PFSK-1 (cell line): ENCODE results near the gene ID4.

Experiments used
- FOXP2 ChIP-seq: optimal IDR thresholded peaks from 2 replicates; pipeline ENCODE3; 2011; ENCODE audit warnings: borderline replicate concordance, control low read depth, inconsistent platforms; ENCODE audit not compliant: insufficient read depth; ENCODE audit errors: extremely low read length, extremely low read depth
- POLR2AphosphoS5 ChIP-seq: IDR thresholded peaks from 2 replicates; pipeline ENCODE4 v1.6.1; 2012; ENCODE audit warnings: low read depth, mild to moderate bottlenecking, control low read depth, low read length, moderate library complexity
- SIN3A ChIP-seq: IDR thresholded peaks from 2 replicates; pipeline ENCODE4 v1.6.1; 2012; ENCODE audit warnings: mild to moderate bottlenecking, low read length, moderate library complexity, borderline replicate concordance; ENCODE audit not compliant: insufficient read depth
- TAF1 ChIP-seq: IDR thresholded peaks from 2 replicates; pipeline ENCODE4 v1.6.1; 2012; ENCODE audit warnings: low read length, control low read depth, borderline replicate concordance; ENCODE audit not compliant: insufficient read depth
- TF ChIP-seq, protein P1 (sequence below), 2 experiments: IDR thresholded peaks; 2 replicates each; pipeline versions ENCODE4 v1.6.1 to v1.8.0; 2011 to 2012; ENCODE audit warnings: low read depth in 2 of 2, low read length in 2 of 2, control low read depth in 1 of 2, inconsistent platforms in 1 of 2, mild to moderate bottlenecking in 1 of 2, moderate library complexity in 1 of 2; ENCODE audit not compliant: insufficient read depth in 1 of 2

Gene ID4

DNA sequence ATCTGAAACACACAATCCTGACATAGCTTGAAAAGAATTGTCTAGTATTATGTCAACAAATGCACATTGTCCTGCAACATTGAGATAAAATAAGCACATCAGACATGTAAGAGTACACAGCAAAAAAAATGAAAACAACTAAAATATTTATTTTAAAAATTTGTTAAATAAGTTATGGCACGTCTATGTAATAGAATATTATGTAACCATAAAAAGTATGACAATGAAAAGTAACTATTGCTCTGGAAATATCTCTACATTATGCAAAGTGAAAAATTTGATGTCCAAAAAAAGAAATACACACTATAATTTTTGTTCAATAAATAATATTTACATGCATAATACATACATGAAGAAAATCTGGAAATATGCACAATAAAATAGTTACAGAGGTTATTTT, 9.3 kb upstream of the ID4 start:
- no peak for TF ChIP-seq FOXP2
- no peak for TF ChIP-seq SIN3A
- TF ChIP-seq, protein P1, sequence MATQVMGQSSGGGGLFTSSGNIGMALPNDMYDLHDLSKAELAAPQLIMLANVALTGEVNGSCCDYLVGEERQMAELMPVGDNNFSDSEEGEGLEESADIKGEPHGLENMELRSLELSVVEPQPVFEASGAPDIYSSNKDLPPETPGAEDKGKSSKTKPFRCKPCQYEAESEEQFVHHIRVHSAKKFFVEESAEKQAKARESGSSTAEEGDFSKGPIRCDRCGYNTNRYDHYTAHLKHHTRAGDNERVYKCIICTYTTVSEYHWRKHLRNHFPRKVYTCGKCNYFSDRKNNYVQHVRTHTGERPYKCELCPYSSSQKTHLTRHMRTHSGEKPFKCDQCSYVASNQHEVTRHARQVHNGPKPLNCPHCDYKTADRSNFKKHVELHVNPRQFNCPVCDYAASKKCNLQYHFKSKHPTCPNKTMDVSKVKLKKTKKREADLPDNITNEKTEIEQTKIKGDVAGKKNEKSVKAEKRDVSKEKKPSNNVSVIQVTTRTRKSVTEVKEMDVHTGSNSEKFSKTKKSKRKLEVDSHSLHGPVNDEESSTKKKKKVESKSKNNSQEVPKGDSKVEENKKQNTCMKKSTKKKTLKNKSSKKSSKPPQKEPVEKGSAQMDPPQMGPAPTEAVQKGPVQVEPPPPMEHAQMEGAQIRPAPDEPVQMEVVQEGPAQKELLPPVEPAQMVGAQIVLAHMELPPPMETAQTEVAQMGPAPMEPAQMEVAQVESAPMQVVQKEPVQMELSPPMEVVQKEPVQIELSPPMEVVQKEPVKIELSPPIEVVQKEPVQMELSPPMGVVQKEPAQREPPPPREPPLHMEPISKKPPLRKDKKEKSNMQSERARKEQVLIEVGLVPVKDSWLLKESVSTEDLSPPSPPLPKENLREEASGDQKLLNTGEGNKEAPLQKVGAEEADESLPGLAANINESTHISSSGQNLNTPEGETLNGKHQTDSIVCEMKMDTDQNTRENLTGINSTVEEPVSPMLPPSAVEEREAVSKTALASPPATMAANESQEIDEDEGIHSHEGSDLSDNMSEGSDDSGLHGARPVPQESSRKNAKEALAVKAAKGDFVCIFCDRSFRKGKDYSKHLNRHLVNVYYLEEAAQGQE (IDR thresholded peaks at IDR 0.05; ENCODE audit: insufficient read depth in 1 of 2, low read depth in 2 of 2, low read length in 2 of 2), result no peak
- no peak for TF ChIP-seq TAF1
- TF ChIP-seq POLR2AphosphoS5, result no peak

DNA sequence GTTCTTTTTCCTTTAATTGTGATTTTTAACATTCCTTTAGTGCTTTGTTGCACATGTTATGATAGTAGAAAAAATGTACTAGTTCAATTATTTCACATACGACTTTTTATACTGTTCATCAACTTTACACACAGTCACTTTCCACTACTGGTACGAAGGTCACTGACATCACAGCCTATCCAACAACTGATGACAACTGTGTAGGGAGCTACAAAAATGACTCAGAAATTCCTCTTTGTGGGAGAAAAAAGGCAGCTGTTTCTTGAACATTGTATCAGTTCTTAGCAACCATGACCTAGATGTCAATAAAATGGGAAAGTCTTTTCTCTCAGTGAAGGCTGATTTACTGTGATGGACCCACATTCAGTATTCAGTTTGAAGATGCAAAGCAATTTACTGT, 7.0 kb upstream of the ID4 start:
- TF ChIP-seq TAF1, result no peak
- no peak for TF ChIP-seq SIN3A

DNA sequence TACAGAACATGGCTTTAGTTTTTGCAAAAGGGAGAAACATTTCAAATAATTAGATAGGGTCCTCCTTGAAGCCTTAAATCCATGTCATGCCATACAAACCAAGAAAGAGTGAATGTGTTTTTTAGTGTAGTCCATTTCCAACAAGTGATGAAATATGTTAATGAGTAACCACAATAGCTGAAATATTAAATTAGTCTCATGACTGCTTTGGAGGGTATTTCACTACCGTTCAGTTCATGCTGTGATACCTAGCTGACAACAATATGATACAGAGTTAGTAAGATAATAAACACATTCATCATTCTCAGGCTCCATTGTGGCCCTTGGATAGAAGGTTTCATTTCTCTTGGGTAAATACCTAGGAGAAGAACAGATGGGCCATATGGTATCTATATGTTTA, 5.8 kb upstream of the ID4 start:
- TF ChIP-seq POLR2AphosphoS5 (no peak), TAF1 (no peak), SIN3A (no peak), FOXP2 (no peak)
- TF ChIP-seq, protein P1 (IDR thresholded peaks at IDR 0.05; ENCODE audit: insufficient read depth in 1 of 2, low read depth in 2 of 2, low read length in 2 of 2), result no peak

DNA sequence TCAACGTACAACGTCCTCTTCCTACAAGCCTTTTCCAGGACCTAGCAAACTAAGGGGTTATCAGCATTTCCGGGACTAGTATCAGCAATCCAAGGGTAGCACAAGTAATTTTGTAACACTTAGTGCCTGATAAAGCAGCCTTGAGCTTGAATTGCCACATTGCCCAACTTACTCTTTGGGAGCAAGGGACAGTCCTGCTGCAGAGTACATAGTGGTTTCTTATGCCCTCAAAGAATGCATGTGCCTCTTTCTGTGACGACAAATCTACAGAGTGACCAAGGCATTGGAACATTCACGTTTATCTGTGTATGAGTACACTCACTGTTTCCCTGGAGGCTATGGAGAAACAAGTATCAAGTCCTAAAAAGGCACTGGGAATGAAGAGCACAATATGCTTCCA, 3.2 kb upstream of the ID4 start:
- TF ChIP-seq TAF1 (no peak), POLR2AphosphoS5 (no peak), SIN3A (no peak), FOXP2 (no peak)
- TF ChIP-seq, protein P1 (IDR thresholded peaks at IDR 0.05; ENCODE audit: insufficient read depth in 1 of 2, low read depth in 2 of 2, low read length in 2 of 2), result no peak

DNA sequence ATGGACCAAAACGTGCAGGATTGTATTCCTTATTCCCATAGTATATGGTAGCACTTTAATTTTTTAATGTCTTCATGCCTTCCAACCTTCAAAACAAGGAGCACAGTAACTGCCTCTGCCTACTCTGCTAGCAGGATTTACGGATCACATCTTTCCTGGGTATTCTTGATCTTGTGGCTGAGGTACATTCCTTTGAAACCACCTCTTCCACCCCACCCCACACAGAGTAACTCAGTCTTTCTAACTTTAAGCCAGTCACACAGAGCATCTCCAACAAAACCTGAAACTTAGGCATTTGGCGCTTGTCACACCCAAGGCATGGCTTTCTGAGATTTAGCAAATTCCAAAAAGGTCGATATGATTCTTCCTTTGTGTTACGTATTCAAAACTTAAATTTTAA, 2.3 kb upstream of the ID4 start:
- TF ChIP-seq SIN3A, result no peak
- no peak for TF ChIP-seq TAF1
- TF ChIP-seq FOXP2, result no peak
- TF ChIP-seq POLR2AphosphoS5, result no peak
- TF ChIP-seq, protein P1 (IDR thresholded peaks at IDR 0.05; ENCODE audit: insufficient read depth in 1 of 2, low read depth in 2 of 2, low read length in 2 of 2), result no peak
